Neutrophil (primary cell): Measurements from ENCODE around the gene KERA.

ENCODE experiments used
- H3K27ac ChIP-seq: fragments of 200-600 bp; sonication (generic); 2 replicates; pipeline ENCODE4 v1.5.1; 2016; ENCODE audit warnings: mild to moderate bottlenecking, moderate library complexity
- H3K27me3 ChIP-seq: fragments of 200-600 bp; sonication (generic); 2 replicates; pipeline ENCODE4 v1.6.0; 2016; ENCODE audit warnings: mild to moderate bottlenecking
- H3K36me3 ChIP-seq: fragments of 200-600 bp; sonication (generic); 2 replicates; pipeline ENCODE4 v1.5.1; 2017
- H3K4me1 ChIP-seq, 2 experiments: fragments of 200-600 bp in 1 of 2; sonication (generic) in 1 of 2; 1 replicate in 1 of 2; 2 replicates in 1 of 2; pipeline versions ENCODE4 v1.5.1 to v1.6.1; 2013 to 2016; ENCODE audit warnings: low read depth in 1 of 2, low read length in 1 of 2, mild to moderate bottlenecking in 1 of 2, moderate library complexity in 1 of 2; ENCODE audit not compliant: control insufficient read depth in 1 of 2, insufficient read depth in 1 of 2
- H3K4me3 ChIP-seq, 2 experiments: fragments of 200-600 bp in 1 of 2; sonication (generic) in 1 of 2; 1 replicate in 1 of 2; 2 replicates in 1 of 2; pipeline ENCODE4 v1.5.1; 2013 to 2016; ENCODE audit warnings: low read depth in 1 of 2, low read length in 1 of 2, mild to moderate bottlenecking in 1 of 2, moderate library complexity in 1 of 2
- H3K9me3 ChIP-seq: fragments of 200-600 bp; sonication (generic); 2 replicates; pipeline ENCODE4 v1.5.1; 2016
- TF ChIP-seq, protein P1 (sequence below): fragments of 200-600 bp; sonication (generic); IDR thresholded peaks from 2 replicates; pipeline ENCODE4 v1.5.1; 2016; ENCODE audit warnings: antibody characterized with exemption

Gene KERA

GRCh38 chr12:91072931-91073330 lies 15.1 kb upstream of the KERA start:
- TF ChIP-seq, protein P1, sequence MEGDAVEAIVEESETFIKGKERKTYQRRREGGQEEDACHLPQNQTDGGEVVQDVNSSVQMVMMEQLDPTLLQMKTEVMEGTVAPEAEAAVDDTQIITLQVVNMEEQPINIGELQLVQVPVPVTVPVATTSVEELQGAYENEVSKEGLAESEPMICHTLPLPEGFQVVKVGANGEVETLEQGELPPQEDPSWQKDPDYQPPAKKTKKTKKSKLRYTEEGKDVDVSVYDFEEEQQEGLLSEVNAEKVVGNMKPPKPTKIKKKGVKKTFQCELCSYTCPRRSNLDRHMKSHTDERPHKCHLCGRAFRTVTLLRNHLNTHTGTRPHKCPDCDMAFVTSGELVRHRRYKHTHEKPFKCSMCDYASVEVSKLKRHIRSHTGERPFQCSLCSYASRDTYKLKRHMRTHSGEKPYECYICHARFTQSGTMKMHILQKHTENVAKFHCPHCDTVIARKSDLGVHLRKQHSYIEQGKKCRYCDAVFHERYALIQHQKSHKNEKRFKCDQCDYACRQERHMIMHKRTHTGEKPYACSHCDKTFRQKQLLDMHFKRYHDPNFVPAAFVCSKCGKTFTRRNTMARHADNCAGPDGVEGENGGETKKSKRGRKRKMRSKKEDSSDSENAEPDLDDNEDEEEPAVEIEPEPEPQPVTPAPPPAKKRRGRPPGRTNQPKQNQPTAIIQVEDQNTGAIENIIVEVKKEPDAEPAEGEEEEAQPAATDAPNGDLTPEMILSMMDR: no peak
- no peaks in the 10 kb centered on the region for H3K4me1 ChIP-seq
- no peaks in the 10 kb centered on the region for H3K9me3 ChIP-seq
- H3K4me3 ChIP-seq: no peak overlapping the region
- no peak overlapping the region for H3K27ac ChIP-seq
- H3K36me3 ChIP-seq: no peaks in the 10 kb centered on the region
- no peaks in the 10 kb centered on the region for H3K27me3 ChIP-seq

GRCh38 chr12:91070936-91071335 lies 13.1 kb upstream of the KERA start:
- Histone ChIP-seq H3K4me3 (no peak overlapping the region), H3K4me1 (no peaks in the 10 kb centered on the region), H3K36me3 (no peaks in the 10 kb centered on the region), H3K27me3 (no peaks in the 10 kb centered on the region), H3K9me3 (no peaks in the 10 kb centered on the region), H3K27ac (no peak overlapping the region)
- TF ChIP-seq, protein P1: no peak

GRCh38 chr12:91065396-91065795 lies 7.6 kb upstream of the KERA start:
- H3K27ac ChIP-seq: no peak overlapping the region
- no peak overlapping the region for H3K4me3 ChIP-seq
- no peaks in the 10 kb centered on the region for H3K36me3 ChIP-seq
- no peaks in the 10 kb centered on the region for H3K4me1 ChIP-seq
- H3K9me3 ChIP-seq: no peaks in the 10 kb centered on the region
- H3K27me3 ChIP-seq: no peaks in the 10 kb centered on the region
- TF ChIP-seq, protein P1: no peak

DNA sequence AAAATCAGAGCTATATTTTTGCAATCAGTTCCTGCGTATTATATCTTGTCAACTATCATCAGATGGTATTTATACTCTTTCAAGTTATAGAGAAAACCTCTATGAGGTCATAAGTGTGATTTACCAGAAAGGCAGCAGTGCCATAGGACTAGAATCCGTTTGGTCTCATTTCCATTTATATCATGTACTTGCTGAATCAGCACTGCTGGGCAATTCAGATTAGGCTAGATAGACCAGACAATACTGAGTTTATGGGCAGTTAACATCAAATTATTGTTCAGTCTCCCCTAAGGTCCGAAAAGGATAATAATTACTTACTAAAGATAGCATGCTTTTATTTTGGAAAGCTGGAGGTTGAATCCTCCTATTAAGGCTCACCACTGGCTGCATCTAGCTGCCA lies 6.8 kb upstream of the KERA start:
- Histone ChIP-seq H3K4me3 (no peak overlapping the region), H3K4me1 (no peaks in the 10 kb centered on the region), H3K9me3 (no peaks in the 10 kb centered on the region), H3K27me3 (no peaks in the 10 kb centered on the region), H3K36me3 (no peaks in the 10 kb centered on the region), H3K27ac (no peak overlapping the region)
- TF ChIP-seq, protein P1: no peak

GRCh38 chr12:91061091-91061490 lies 3.3 kb upstream of the KERA start:
- no peaks in the 10 kb centered on the region for H3K27me3 ChIP-seq
- no peaks in the 10 kb centered on the region for H3K36me3 ChIP-seq
- TF ChIP-seq, protein P1: no peak
- H3K27ac ChIP-seq: no peak overlapping the region
- no peak overlapping the region for H3K4me3 ChIP-seq
- H3K9me3 ChIP-seq: no peaks in the 10 kb centered on the region
- H3K4me1 ChIP-seq: no peaks in the 10 kb centered on the region

DNA sequence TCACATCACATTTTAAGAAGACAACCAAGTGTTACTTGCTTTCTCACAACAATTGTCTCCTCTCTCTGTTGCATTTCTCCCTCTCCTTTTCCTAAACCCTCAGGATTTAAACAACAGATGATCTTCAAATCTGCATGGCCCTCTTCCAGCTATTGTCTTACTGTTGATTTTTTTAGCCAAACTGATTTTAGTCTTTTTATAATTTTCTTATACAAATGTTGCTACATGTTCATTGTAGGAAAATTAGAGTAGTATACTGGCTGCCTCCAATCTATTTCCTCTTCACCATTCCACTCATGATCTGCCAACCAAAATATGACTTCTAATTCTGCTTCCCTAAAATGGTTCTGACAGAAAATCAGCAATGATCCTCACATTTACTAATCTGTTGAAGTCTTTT lies 1.4 kb upstream of the KERA start:
- Histone ChIP-seq H3K4me1 (no peaks in the 10 kb centered on the region), H3K27ac (no peak overlapping the region)

More for the DNA sequence above, 1.4 kb upstream of the KERA start:
- H3K9me3 ChIP-seq: no peaks in the 10 kb centered on the region
- no peaks in the 10 kb centered on the region for H3K36me3 ChIP-seq
- TF ChIP-seq, protein P1: no peak
- H3K4me3 ChIP-seq: no peak overlapping the region
- no peaks in the 10 kb centered on the region for H3K27me3 ChIP-seq
